Natural killer cell (primary cell): ENCODE results near the gene DRC7. TPM values are rescaled to one million over a fixed set of nuclear protein-coding genes. Genes with fewer than 3 reads are reported as not detected.

Source experiments
- ATAC-seq, 3 donors: fragments of 150-1000 bp in 2 of 3; fragments of 200-7000 bp in 1 of 3; cut with Tn5 transposase; 1 replicate in 1 of 3; 2 replicates in 2 of 3; pipeline ENCODE4 v1.10.0; 2021; ENCODE audit warnings: mild to moderate bottlenecking in 2 of 3, moderate library complexity in 2 of 3
- DNase-seq, 2 donors: peaks; one replicate each; pipeline versions ENCODE4 v3.0.0 to v3.0.0-alpha.2; 2013 to 2021; ENCODE audit warnings: mixed read lengths in 1 of 2
- H3K27ac ChIP-seq: one replicate; pipeline ENCODE4 v1.5.1; 2013; ENCODE audit warnings: mild to moderate bottlenecking, low read length
- H3K27me3 ChIP-seq: one replicate; pipeline ENCODE4 v1.6.1; 2013; ENCODE audit warnings: low read length; ENCODE audit not compliant: control insufficient read depth, insufficient read depth
- H3K36me3 ChIP-seq: one replicate; pipeline ENCODE4 v1.6.1; 2013; ENCODE audit warnings: low read length; ENCODE audit not compliant: control insufficient read depth, insufficient read depth
- H3K4me1 ChIP-seq: one replicate; pipeline ENCODE4 v1.6.1; 2013; ENCODE audit warnings: low read length; ENCODE audit not compliant: control insufficient read depth, insufficient read depth
- H3K4me3 ChIP-seq: one replicate; pipeline ENCODE4 v1.5.1; 2013; ENCODE audit warnings: low read length
- H3K9me3 ChIP-seq: one replicate; pipeline ENCODE4 v1.6.1; 2013; ENCODE audit warnings: low read length; ENCODE audit not compliant: control insufficient read depth, insufficient read depth
- H3K27ac Mint-ChIP-seq, 2 donors: one replicate each; pipeline ENCODE4 v1.8.0; 2022; ENCODE audit warnings: mild to moderate bottlenecking in 2 of 2, mixed read lengths in 2 of 2, moderate library complexity in 1 of 2
- H3K27me3 Mint-ChIP-seq, 2 donors: one replicate each; pipeline ENCODE4 v1.8.0; 2022; ENCODE audit warnings: low read depth in 2 of 2, mixed read lengths in 2 of 2
- H3K36me3 Mint-ChIP-seq: one replicate; pipeline ENCODE4 v1.8.0; 2022; ENCODE audit warnings: mixed read lengths
- H3K4me1 Mint-ChIP-seq, 2 donors: one replicate each; pipeline ENCODE4 v1.8.0; 2022; ENCODE audit warnings: mixed read lengths in 2 of 2
- H3K4me3 Mint-ChIP-seq: one replicate; pipeline ENCODE4 v1.8.0; 2022; ENCODE audit warnings: mild to moderate bottlenecking, moderate library complexity, mixed read lengths
- H3K9me3 Mint-ChIP-seq, 2 donors: one replicate each; pipeline ENCODE4 v1.8.0; 2022; ENCODE audit warnings: mixed read lengths in 2 of 2
- CTCF ChIP-seq: fragments of 200-600 bp; IDR thresholded peaks from one replicate; pipeline ENCODE4 v1.8.0; 2022; ENCODE audit warnings: antibody characterized with exemption
- WGBS: methylation state at CpG from one replicate; pipeline ENCODE4 v1.1.7; 2013; ENCODE audit warnings: missing lambda C conversion rate; ENCODE audit not compliant: insufficient coverage; 5-methylcytosine and 5-hydroxymethylcytosine counted together
- intact Hi-C: fragments of 100-400 bp; cut with micrococcal nuclease; formaldehyde crosslinking; loops from one replicate; pipeline ENCODE4 v1.14.2; 2022
- total RNA-seq, 4 donors: library from RNA; stranded (reverse); fragments of 120-200 nt in 1 of 4; gene quantifications; one replicate each; pipeline versions ENCODE4 v1.2.3 to v1.2.4, GENCODE V29; 2013 to 2022

Gene DRC7
- total RNA-seq, 3 donors from 2014 or later (not counting 1 experiment from before 2014, with no cell fraction given): 0.33 TPM; not detected in 2

DNA sequence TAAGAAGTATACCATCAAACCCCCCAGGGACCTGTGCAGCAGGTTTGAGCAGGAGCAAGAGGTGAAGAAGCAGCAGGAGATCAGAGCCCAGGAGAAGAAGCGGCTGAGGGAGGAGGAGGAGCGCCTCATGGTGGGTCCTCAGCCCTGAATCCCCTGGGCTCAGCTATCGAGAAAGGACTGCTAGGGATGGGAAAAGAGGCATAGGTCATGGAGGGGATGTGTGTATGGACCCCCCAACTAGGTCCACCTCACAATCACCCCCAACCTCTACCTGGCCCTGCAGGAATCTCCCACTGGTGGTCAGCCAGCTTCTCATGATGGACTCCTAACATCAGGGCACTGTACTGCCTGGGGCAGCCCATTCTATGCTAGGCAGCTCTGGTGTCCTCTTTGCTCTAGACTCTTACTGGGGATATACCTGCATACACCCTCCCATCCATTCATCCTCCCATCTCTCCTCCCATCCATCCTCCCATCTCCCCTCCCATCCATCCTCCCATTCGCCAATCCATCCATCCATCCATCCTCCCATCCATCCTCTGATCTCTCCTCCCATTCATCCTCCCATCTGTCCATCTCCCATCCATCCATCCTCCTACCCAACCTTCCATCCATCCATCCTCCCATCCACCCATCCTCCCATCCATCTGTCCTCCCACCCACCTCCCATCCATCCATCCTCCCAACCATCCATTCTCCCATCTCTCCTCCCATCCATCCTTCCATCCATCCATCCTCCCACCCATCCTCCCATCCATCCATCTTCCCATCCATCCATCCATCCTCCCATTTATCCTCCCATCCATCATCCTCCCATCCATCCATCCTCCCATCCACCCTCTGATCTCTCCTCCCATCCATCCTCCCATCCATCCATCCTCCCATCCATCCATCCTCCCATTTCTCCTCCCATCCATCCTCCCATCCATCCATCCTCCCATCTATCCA lies 10.6 kb downstream of the DRC7 start:
- Mint-ChIP-seq H3K4me3 (no peak overlapping the region), H3K27me3 (no peaks in the 10 kb centered on the region), H3K9me3 (no peaks in the 10 kb centered on the region), H3K4me1 (no peaks in the 10 kb centered on the region), H3K36me3 (no peaks in the 10 kb centered on the region), H3K27ac (no peak overlapping the region)
- Histone ChIP-seq H3K27ac (no peak overlapping the region), H3K27me3 (no peaks in the 10 kb centered on the region), H3K4me1 (no peaks in the 10 kb centered on the region), H3K9me3 (no peaks in the 10 kb centered on the region), H3K36me3 (no peaks in the 10 kb centered on the region), H3K4me3 (no peak overlapping the region)
- ATAC-seq (no peak), DNase-seq (no peak)
- WGBS: 90% methylated on average over 4 of the region's 4 CpGs
- intact Hi-C loops: no loop called here
- no peak for TF ChIP-seq CTCF

- H3K4me1 Mint-ChIP-seq: no peaks in the 10 kb centered on the region
- Histone ChIP-seq H3K4me1 (no peaks in the 10 kb centered on the region), H3K36me3 (no peaks in the 10 kb centered on the region), H3K9me3 (no peaks in the 10 kb centered on the region), H3K27ac (no peak overlapping the region), H3K4me3 (no peak overlapping the region), H3K27me3 (no peaks in the 10 kb centered on the region)
- 93% methylated on average over 1 of the region's 1 CpG for WGBS
- H3K27ac Mint-ChIP-seq: no peak overlapping the region
- H3K36me3 Mint-ChIP-seq: no peaks in the 10 kb centered on the region
- no peak overlapping the region for H3K4me3 Mint-ChIP-seq
- intact Hi-C loops: no loop called here
- ATAC-seq: no peak
- H3K27me3 Mint-ChIP-seq: no peaks in the 10 kb centered on the region
- no peak for TF ChIP-seq CTCF
- H3K9me3 Mint-ChIP-seq: no peaks in the 10 kb centered on the region
- no peak for DNase-seq
Observed at GRCh38 chr16:57706717-57707116, 12.1 kb downstream of the DRC7 start.

DNA sequence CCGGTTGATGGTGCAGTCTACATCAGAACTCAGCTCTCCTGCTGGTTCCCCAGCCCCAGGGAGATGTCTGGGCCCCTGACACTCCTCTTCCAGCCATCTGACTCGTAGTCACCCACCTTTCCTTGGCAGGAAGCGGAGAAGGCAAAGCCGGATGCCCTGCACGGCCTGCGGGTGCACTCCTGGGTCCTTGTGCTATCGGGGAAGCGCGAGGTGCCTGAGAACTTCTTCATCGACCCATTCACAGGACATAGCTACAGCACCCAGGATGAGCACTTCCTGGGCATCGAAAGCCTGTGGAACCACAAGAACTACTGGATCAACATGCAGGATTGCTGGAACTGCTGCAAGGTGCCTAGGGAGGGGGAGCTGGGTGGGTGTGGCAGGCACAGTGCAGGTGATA lies 12.7 kb downstream of the DRC7 start:
- Mint-ChIP-seq H3K9me3 (no peaks in the 10 kb centered on the region), H3K36me3 (no peaks in the 10 kb centered on the region), H3K27ac (no peak overlapping the region), H3K27me3 (no peaks in the 10 kb centered on the region), H3K4me1 (no peaks in the 10 kb centered on the region), H3K4me3 (no peak overlapping the region)
- no peaks in the 10 kb centered on the region for H3K27me3 ChIP-seq
- DNase-seq (no peak), ATAC-seq (no peak)
- WGBS: 91% methylated on average over 11 of the region's 11 CpGs
- H3K9me3 ChIP-seq: no peaks in the 10 kb centered on the region
- H3K27ac ChIP-seq: no peak overlapping the region
- H3K4me1 ChIP-seq: no peaks in the 10 kb centered on the region
- TF ChIP-seq CTCF: no peak
- intact Hi-C loops: no loop called here
- H3K36me3 ChIP-seq: no peaks in the 10 kb centered on the region
- no peak overlapping the region for H3K4me3 ChIP-seq
